Activated naive CD4-positive, alpha-beta T cell treated with anti-CD3 and anti-CD28 coated beads, Interleukin-2, amount 50 U/mL, for 24 hours (primary cell): ENCODE results near the gene PTBP3.
"Not testable (repeated sequence)": the region's sequence is repeated elsewhere in the genome, so short reads cannot be mapped to it uniquely, and the experiment has no call there.

Experiments
- H3K27ac Mint-ChIP-seq: one replicate; pipeline ENCODE4 v1.8.0; 2021; ENCODE audit warnings: mild to moderate bottlenecking, mixed read lengths
- H3K27me3 Mint-ChIP-seq: one replicate; pipeline ENCODE4 v1.8.0; 2021; ENCODE audit warnings: mixed read lengths
- H3K36me3 Mint-ChIP-seq: one replicate; pipeline ENCODE4 v1.8.0; 2021; ENCODE audit warnings: mixed read lengths
- H3K4me1 Mint-ChIP-seq: one replicate; pipeline ENCODE4 v1.8.0; 2021; ENCODE audit warnings: mixed read lengths
- H3K4me3 Mint-ChIP-seq: one replicate; pipeline ENCODE4 v1.8.0; 2021; ENCODE audit warnings: mild to moderate bottlenecking, mixed read lengths
- H3K9me3 Mint-ChIP-seq: one replicate; pipeline ENCODE4 v1.8.0; 2021; ENCODE audit warnings: mixed read lengths

The PTBP3 gene, protein sequence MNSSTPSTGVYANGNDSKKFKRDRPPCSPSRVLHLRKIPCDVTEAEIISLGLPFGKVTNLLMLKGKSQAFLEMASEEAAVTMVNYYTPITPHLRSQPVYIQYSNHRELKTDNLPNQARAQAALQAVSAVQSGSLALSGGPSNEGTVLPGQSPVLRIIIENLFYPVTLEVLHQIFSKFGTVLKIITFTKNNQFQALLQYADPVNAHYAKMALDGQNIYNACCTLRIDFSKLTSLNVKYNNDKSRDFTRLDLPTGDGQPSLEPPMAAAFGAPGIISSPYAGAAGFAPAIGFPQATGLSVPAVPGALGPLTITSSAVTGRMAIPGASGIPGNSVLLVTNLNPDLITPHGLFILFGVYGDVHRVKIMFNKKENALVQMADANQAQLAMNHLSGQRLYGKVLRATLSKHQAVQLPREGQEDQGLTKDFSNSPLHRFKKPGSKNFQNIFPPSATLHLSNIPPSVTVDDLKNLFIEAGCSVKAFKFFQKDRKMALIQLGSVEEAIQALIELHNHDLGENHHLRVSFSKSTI

DNA sequence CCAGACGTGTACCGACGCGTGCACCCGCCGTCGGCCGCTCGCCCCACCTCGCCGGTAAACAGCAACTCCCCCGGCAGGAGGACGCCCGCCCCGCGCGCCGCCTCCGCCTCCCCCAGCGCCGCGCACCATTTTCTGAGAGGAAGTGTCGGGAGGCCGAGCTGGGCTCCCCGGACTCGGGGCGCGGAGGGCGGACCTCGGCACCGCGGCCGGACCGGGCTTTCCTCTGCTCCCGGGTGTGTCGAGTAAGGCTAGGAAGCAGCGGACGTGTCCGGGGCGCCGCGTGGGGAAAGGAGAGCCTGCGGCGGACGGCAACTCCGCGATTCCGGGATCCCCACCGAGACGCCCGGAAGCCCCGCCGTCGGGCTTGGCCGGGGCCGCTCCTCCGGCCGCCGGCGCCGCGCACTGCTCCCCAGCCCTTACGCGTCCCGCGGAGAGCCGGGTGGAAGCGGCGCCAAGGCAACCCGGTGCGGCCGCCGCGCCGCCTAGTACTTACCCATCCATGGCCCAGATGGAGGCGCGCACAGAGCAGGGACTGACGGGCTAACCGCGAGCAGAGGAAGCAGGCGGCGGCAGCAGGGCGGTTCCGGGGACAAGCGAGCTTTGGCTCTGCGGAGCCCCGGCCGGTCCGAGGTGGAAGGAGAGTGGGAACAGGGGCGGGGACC lies at the start of gene PTBP3:
PTBP3 (minus strand) TSS at position 643 of the 662 bp plus-strand sequence. CDS start 35,754 bp downstream, outside the sequence.
- peak within 1 kb of the TSS; percentile 98 for H3K4me3 Mint-ChIP-seq
- H3K27ac Mint-ChIP-seq, result peak within 1 kb of the TSS; percentile 98
- H3K36me3 Mint-ChIP-seq, result no peaks in the 10 kb centered on the region
- no peaks in the 10 kb centered on the region for H3K27me3 Mint-ChIP-seq
- no peaks in the 10 kb centered on the region for H3K9me3 Mint-ChIP-seq
- H3K4me1 Mint-ChIP-seq, result peaks cover 43% of the 10 kb centered on the region

DNA sequence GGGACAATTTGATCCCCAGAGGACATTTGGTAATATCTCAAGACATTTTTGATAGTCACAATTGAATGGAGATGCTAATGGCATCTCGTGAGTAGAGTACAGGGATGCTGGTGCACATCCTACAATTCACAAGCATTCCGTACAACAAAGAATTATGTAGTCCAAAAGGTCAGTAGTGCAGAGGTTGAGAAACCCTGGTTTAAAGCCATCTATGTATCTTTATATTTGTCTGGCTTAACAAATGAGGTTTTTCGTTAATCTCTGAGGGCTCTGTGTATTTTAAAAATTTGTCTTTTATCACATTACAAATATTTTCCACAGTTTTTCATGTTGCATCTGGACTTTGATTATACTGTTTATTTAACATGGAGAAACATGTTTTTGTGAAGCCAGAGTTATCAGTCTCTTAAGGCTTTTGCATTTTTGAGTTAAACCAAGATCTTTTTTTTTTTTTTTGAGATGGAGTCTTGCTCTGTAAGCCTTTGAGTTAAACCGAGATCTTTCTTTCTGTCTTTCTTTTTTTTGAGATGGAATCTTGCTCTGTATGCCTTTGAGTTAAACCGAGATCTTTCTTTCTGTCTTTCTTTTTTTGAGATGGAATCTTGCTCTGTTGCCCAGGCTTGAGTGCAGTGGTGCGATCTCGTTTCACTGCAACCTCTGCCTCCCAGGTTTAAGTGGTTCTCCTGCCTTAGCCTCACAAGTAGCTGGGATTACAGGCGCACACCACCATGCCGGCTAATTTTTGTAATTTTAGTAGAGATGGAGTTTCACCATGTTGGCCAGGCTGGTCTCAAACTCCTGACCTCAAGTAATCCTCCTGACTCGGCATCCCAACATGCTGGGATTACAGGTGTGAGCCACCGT lies 49.3 kb upstream of the PTBP3 start:
- no peaks in the 10 kb centered on the region for H3K9me3 Mint-ChIP-seq
- peaks cover 47% of the 10 kb centered on the region for H3K4me1 Mint-ChIP-seq
- no peaks in the 10 kb centered on the region for H3K27me3 Mint-ChIP-seq
- H3K27ac Mint-ChIP-seq, result peak overlapping the region; percentile 11
- H3K4me3 Mint-ChIP-seq, result no peak overlapping the region
- peaks cover 5% of the 10 kb centered on the region for H3K36me3 Mint-ChIP-seq

DNA sequence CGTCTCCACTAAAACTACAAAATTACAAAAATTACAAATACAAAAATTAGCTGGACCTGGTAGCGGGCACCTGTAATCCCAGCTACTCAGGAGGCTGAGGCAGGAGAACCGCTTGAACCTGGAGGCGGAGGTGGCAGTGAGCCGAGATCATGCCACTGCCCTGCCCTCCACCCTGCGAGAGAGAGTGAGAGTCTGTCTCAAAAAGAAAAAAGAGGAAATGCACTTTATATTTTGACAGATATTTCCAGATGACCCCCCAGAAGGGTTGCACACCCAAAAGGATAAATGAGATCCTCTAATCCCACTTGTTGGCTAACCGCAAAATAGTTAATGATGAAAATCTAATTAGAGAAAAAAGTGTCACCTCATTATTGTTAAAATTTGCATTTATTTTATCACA lies 48.6 kb upstream of the PTBP3 start:
- peaks cover 54% of the 10 kb centered on the region for H3K4me1 Mint-ChIP-seq
- H3K4me3 Mint-ChIP-seq, result no peak overlapping the region
- no peaks in the 10 kb centered on the region for H3K27me3 Mint-ChIP-seq
- no peaks in the 10 kb centered on the region for H3K9me3 Mint-ChIP-seq
- H3K27ac Mint-ChIP-seq, result no peak overlapping the region
- H3K36me3 Mint-ChIP-seq, result peaks cover 3% of the 10 kb centered on the region

DNA sequence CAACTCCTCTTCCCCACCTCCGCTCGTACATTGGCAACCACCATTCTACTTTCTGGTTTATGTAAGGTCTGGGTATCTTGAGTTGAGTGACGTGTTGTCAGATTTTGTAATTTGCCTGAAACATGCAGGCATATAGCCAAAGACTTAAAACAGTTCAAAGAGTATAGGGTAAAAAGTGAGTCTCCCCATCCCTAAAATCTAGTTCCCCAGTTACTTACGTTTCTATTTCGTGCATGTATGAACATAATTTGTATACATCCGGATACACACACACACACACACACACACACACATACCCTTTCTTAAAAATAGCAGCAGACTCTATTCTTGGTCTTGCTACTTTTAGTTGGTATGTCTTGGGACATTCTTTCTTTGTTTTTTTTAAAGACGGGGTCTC lies 47.4 kb upstream of the PTBP3 start:
- Mint-ChIP-seq H3K27me3 (no peaks in the 10 kb centered on the region), H3K4me3 (peak overlapping the region; percentile 100), H3K9me3 (no peaks in the 10 kb centered on the region), H3K36me3 (no peaks in the 10 kb centered on the region), H3K4me1 (peaks cover 53% of the 10 kb centered on the region), H3K27ac (peak overlapping the region; percentile 78)

DNA sequence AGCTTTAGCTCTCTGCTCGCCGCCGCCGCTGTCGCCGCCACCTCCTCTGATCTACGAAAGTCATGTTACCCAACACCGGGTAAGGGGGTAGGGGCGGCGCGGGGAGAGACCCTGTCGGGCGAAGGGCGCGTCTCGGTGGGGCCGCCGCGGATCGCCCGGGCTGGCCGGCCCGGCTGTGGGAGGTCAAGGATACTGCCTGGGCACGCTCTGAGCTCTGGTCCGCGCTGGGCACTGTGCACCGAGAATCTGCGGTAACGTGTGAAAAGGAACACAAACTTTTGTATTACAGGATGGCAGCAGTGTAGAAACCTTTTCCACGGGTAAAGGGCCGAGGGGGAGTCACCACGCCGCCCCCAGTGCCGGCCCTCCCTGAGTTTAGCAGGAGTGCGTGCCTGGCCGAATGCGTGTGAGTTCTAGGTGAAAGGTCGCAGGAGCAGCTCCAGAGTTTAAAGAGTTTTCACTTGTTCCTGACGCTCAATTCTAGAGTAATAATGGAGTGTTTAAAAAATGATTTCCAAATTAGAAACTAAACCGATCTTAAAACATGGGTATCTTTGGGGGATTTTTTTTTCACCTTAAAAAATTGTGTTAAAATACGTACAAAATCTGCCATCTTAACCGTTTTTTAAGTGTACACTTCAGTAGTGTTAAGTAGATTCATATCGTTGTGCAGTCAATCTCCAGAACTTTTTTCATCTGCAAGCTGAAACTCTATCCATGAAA lies 46.8 kb upstream of the PTBP3 start, which contains the start of gene HSDL2:
HSDL2 (plus strand) TSS at position 7 of the 723 bp plus-strand sequence; CDS start at position 63, 56 bp downstream.
- Mint-ChIP-seq H3K36me3 (no peaks in the 10 kb centered on the region), H3K27ac (peak within 1 kb of the TSS; percentile 98), H3K9me3 (no peaks in the 10 kb centered on the region), H3K4me3 (peak within 1 kb of the TSS; percentile 100), H3K27me3 (no peaks in the 10 kb centered on the region), H3K4me1 (peaks cover 53% of the 10 kb centered on the region)

GRCh38 chr9:112379177-112380101 lies 46.0 kb upstream of the PTBP3 start:
- peak overlapping the region; percentile 98 for H3K27ac Mint-ChIP-seq
- no peaks in the 10 kb centered on the region for H3K9me3 Mint-ChIP-seq
- no peaks in the 10 kb centered on the region for H3K27me3 Mint-ChIP-seq
- no peaks in the 10 kb centered on the region for H3K36me3 Mint-ChIP-seq
- peak overlapping the region; percentile 100 for H3K4me3 Mint-ChIP-seq
- H3K4me1 Mint-ChIP-seq, result peaks cover 53% of the 10 kb centered on the region

DNA sequence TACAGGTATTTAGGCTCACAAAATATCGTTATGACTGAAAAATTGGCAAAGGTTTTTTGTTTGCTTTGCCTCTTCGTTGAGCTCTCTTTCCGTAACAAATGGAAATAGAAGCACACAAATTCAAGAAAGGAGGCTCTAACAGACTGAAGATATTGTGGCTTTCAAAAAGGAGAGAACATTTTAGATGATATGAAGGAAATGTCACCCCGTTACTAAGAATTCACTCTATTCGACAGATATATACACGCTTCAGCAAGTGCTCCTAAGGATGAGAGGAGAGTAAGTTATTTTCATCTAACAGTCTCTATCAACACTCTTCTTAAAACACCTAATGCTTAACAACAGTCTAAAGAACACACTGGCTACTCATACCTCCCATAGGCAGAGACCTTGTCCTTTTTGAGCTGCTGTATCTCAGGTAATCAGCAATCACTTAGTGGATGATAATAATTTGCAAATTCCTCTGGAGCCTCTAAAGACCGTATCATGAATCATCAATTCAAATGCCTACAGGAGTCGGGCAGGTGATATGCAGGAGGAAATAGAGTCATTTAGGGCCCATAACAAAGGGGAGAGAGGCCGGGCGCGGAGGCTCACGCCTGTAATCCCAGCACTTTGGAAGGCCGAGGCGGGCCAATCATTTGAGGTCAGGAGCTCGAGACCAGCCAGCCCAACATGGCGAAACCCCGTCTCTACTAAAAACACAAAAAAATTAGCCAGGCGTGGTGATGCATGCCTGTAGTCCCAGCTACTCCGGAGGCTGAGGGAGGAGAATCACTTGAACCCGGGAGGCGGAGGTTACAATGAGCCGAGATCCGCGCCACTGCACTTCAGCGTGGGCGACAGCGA lies 45.1 kb upstream of the PTBP3 start:
- Mint-ChIP-seq H3K27ac (peak overlapping the region; percentile 21), H3K36me3 (peaks cover 1% of the 10 kb centered on the region), H3K4me1 (peaks cover 46% of the 10 kb centered on the region), H3K9me3 (no peaks in the 10 kb centered on the region), H3K4me3 (peak overlapping the region; percentile 100), H3K27me3 (no peaks in the 10 kb centered on the region)

DNA sequence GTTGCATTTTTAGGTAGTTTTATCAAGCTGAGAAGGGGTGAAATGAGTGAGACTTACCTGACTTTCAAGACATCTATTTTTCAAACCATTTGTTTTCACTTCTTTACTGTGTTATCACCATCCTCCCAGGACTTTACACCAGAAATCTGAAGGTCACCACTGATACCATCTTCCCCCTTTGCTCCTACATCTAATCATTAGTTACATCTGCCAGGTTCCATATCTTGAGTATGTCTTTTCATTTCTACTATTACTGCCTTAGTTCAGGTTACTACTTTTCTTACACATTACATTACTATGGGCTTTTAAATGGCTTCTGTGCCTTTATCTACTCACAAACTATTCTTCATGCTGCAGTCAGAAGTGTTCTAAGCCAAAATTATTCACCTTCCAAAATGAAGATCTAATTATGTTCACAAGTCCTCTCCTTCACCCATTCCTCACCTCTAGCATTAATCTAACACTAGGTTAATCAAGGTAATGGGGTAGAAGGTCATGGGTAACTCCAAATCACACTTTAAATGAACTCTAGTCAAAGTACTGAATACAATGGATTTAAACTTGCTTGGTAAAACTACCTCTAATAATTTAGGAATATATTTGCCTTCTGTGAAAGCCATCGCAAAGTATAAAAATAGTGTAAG lies 44.4 kb upstream of the PTBP3 start:
- Mint-ChIP-seq H3K27ac (no peak overlapping the region), H3K4me1 (peaks cover 43% of the 10 kb centered on the region), H3K27me3 (no peaks in the 10 kb centered on the region), H3K36me3 (peaks cover 4% of the 10 kb centered on the region), H3K4me3 (peak overlapping the region; percentile 31), H3K9me3 (no peaks in the 10 kb centered on the region)

DNA sequence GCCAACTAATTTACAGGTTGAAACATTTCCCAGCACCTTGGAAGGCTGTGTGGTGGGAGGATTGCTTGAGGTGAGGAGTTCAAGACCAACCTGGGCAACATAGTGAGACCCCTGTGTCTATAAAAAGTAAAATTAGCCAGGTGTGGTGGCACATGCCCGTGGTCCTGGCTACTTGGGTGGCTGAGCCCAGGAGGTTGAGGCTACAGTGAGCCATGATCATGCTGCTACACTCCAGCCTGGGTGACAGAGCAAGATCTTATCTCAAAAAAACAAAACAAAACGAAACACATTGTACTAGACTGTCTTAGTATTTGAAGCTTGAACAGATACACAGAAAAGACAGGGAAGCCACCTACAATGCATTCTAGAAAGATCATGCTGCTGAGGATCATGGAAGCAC lies 43.7 kb upstream of the PTBP3 start:
- no peaks in the 10 kb centered on the region for H3K27me3 Mint-ChIP-seq
- no peaks in the 10 kb centered on the region for H3K9me3 Mint-ChIP-seq
- no peak overlapping the region for H3K27ac Mint-ChIP-seq
- H3K4me1 Mint-ChIP-seq, result peaks cover 39% of the 10 kb centered on the region
- peaks cover 6% of the 10 kb centered on the region for H3K36me3 Mint-ChIP-seq
- H3K4me3 Mint-ChIP-seq, result no peak overlapping the region

- Mint-ChIP-seq H3K4me3 (no peak overlapping the region), H3K9me3 (no peaks in the 10 kb centered on the region), H3K4me1 (peaks cover 25% of the 10 kb centered on the region), H3K27me3 (no peaks in the 10 kb centered on the region), H3K27ac (no peak overlapping the region), H3K36me3 (peaks cover 6% of the 10 kb centered on the region)
These were observed 41.9 kb upstream of the PTBP3 start for GRCh38 chr9:112375361-112375760.

GRCh38 chr9:112374232-112374631 lies 40.8 kb upstream of the PTBP3 start:
- not testable (repeated sequence) for H3K27me3 Mint-ChIP-seq, H3K27ac Mint-ChIP-seq, H3K36me3 Mint-ChIP-seq, H3K4me3 Mint-ChIP-seq, H3K9me3 Mint-ChIP-seq
- H3K4me1 Mint-ChIP-seq, result peaks cover 22% of the 10 kb centered on the region

- not testable (repeated sequence) for H3K27ac Mint-ChIP-seq, H3K9me3 Mint-ChIP-seq, H3K36me3 Mint-ChIP-seq, H3K27me3 Mint-ChIP-seq, H3K4me3 Mint-ChIP-seq
- peaks cover 18% of the 10 kb centered on the region for H3K4me1 Mint-ChIP-seq
These were observed 40.2 kb upstream of the PTBP3 start for GRCh38 chr9:112373666-112374065.

- Mint-ChIP-seq H3K4me1 (no peaks in the 10 kb centered on the region), H3K36me3 (peaks cover 12% of the 10 kb centered on the region), H3K4me3 (no peak overlapping the region), H3K27me3 (no peaks in the 10 kb centered on the region), H3K9me3 (peaks cover 16% of the 10 kb centered on the region), H3K27ac (no peak overlapping the region)
These were observed 37.6 kb upstream of the PTBP3 start for GRCh38 chr9:112371060-112371459.
